ENCODE data around the gene SLU7.

Gene SLU7

GRCh38 chr5:160418561-160419457, at the start of gene SLU7:
Gene SLU7 (minus strand): TSS chr5:160419081. CDS start chr5:160415294, 3,787 bp downstream.
- H3K4me1 Mint-ChIP-seq (ENCODE audit: low read depth) = peaks cover 59% of the 10 kb centered on the region

GRCh38 chr5:160468363-160468975, 49.6 kb upstream of the SLU7 start:
- Mint-ChIP-seq H3K27ac (peak overlapping the region; percentile 100), H3K9me3 (no peaks in the 10 kb centered on the region), H3K4me1 (ENCODE audit: low read depth) (peaks cover 70% of the 10 kb centered on the region), H3K27me3 (ENCODE audit: low read depth) (no peaks in the 10 kb centered on the region), H3K4me3 (peak overlapping the region; percentile 100), H3K36me3 (ENCODE audit: low read depth) (peaks cover 41% of the 10 kb centered on the region)

More at GRCh38 chr5:160418561-160419457, at the start of gene SLU7:
- no peaks in the 10 kb centered on the region for H3K27me3 Mint-ChIP-seq (ENCODE audit: low read depth)
- H3K27ac Mint-ChIP-seq = peak within 1 kb of the TSS; percentile 97
- peak within 1 kb of the TSS; percentile 97 for H3K4me3 Mint-ChIP-seq
- peaks cover 15% of the 10 kb centered on the region for H3K36me3 Mint-ChIP-seq (ENCODE audit: low read depth)
- H3K9me3 Mint-ChIP-seq = no peaks in the 10 kb centered on the region

- Mint-ChIP-seq H3K27ac (peak overlapping the region; percentile 100), H3K9me3 (no peaks in the 10 kb centered on the region), H3K27me3 (ENCODE audit: low read depth) (no peaks in the 10 kb centered on the region), H3K4me3 (peak overlapping the region; percentile 100), H3K36me3 (ENCODE audit: low read depth) (peaks cover 35% of the 10 kb centered on the region), H3K4me1 (ENCODE audit: low read depth) (peaks cover 64% of the 10 kb centered on the region)
Measured at GRCh38 chr5:160467555-160468362, 48.9 kb upstream of the SLU7 start.

- peaks cover 63% of the 10 kb centered on the region for H3K4me1 Mint-ChIP-seq (ENCODE audit: low read depth)
- peak overlapping the region; percentile 100 for H3K27ac Mint-ChIP-seq
- peaks cover 30% of the 10 kb centered on the region for H3K36me3 Mint-ChIP-seq (ENCODE audit: low read depth)
- H3K9me3 Mint-ChIP-seq = no peaks in the 10 kb centered on the region
- no peaks in the 10 kb centered on the region for H3K27me3 Mint-ChIP-seq (ENCODE audit: low read depth)
- peak overlapping the region; percentile 100 for H3K4me3 Mint-ChIP-seq
Measured at GRCh38 chr5:160466889-160467554, 48.1 kb upstream of the SLU7 start.

GRCh38 chr5:160466116-160466515, 47.2 kb upstream of the SLU7 start:
- H3K27ac Mint-ChIP-seq = no peak overlapping the region
- H3K9me3 Mint-ChIP-seq = no peaks in the 10 kb centered on the region
- H3K4me3 Mint-ChIP-seq = no peak overlapping the region
- peaks cover 23% of the 10 kb centered on the region for H3K36me3 Mint-ChIP-seq (ENCODE audit: low read depth)
- no peaks in the 10 kb centered on the region for H3K27me3 Mint-ChIP-seq (ENCODE audit: low read depth)
- peaks cover 61% of the 10 kb centered on the region for H3K4me1 Mint-ChIP-seq (ENCODE audit: low read depth)

- Mint-ChIP-seq H3K36me3 (ENCODE audit: low read depth) (peaks cover 9% of the 10 kb centered on the region), H3K27me3 (ENCODE audit: low read depth) (no peaks in the 10 kb centered on the region), H3K4me1 (ENCODE audit: low read depth) (peaks cover 58% of the 10 kb centered on the region), H3K27ac (no peak overlapping the region), H3K4me3 (no peak overlapping the region), H3K9me3 (no peaks in the 10 kb centered on the region)
Measured at GRCh38 chr5:160464466-160464797, 45.6 kb upstream of the SLU7 start.

- no peak overlapping the region for H3K4me3 Mint-ChIP-seq
- H3K27ac Mint-ChIP-seq = peak overlapping the region; percentile 1
- H3K9me3 Mint-ChIP-seq = no peaks in the 10 kb centered on the region
- peaks cover 58% of the 10 kb centered on the region for H3K4me1 Mint-ChIP-seq (ENCODE audit: low read depth)
- H3K36me3 Mint-ChIP-seq (ENCODE audit: low read depth) = peaks cover 3% of the 10 kb centered on the region
- H3K27me3 Mint-ChIP-seq (ENCODE audit: low read depth) = no peaks in the 10 kb centered on the region
Measured at GRCh38 chr5:160463740-160464465, 45.0 kb upstream of the SLU7 start.

GRCh38 chr5:160463227-160463626, 44.3 kb upstream of the SLU7 start:
- Mint-ChIP-seq H3K27ac (no peak overlapping the region), H3K4me3 (no peak overlapping the region), H3K9me3 (no peaks in the 10 kb centered on the region), H3K36me3 (ENCODE audit: low read depth) (peaks cover 3% of the 10 kb centered on the region), H3K27me3 (ENCODE audit: low read depth) (no peaks in the 10 kb centered on the region), H3K4me1 (ENCODE audit: low read depth) (peaks cover 58% of the 10 kb centered on the region)

GRCh38 chr5:160462167-160462566, 43.3 kb upstream of the SLU7 start:
- Mint-ChIP-seq H3K4me1 (ENCODE audit: low read depth) (peaks cover 50% of the 10 kb centered on the region), H3K27ac (no peak overlapping the region), H3K9me3 (no peaks in the 10 kb centered on the region), H3K27me3 (ENCODE audit: low read depth) (no peaks in the 10 kb centered on the region), H3K4me3 (no peak overlapping the region), H3K36me3 (ENCODE audit: low read depth) (peaks cover 1% of the 10 kb centered on the region)

GRCh38 chr5:160461378-160461777, 42.5 kb upstream of the SLU7 start:
- Mint-ChIP-seq H3K4me1 (ENCODE audit: low read depth) (peaks cover 47% of the 10 kb centered on the region), H3K27ac (no peak overlapping the region), H3K4me3 (no peak overlapping the region), H3K27me3 (ENCODE audit: low read depth) (no peaks in the 10 kb centered on the region), H3K9me3 (no peaks in the 10 kb centered on the region), H3K36me3 (ENCODE audit: low read depth) (peaks cover 1% of the 10 kb centered on the region)

GRCh38 chr5:160460377-160461049, 41.6 kb upstream of the SLU7 start:
- no peaks in the 10 kb centered on the region for H3K27me3 Mint-ChIP-seq (ENCODE audit: low read depth)
- H3K36me3 Mint-ChIP-seq (ENCODE audit: low read depth) = peaks cover 1% of the 10 kb centered on the region
- H3K4me3 Mint-ChIP-seq = no peak overlapping the region
- no peak overlapping the region for H3K27ac Mint-ChIP-seq
- peaks cover 45% of the 10 kb centered on the region for H3K4me1 Mint-ChIP-seq (ENCODE audit: low read depth)
- H3K9me3 Mint-ChIP-seq = no peaks in the 10 kb centered on the region

- Mint-ChIP-seq H3K4me3 (no peak overlapping the region), H3K4me1 (ENCODE audit: low read depth) (peaks cover 35% of the 10 kb centered on the region), H3K36me3 (ENCODE audit: low read depth) (no peaks in the 10 kb centered on the region), H3K27me3 (ENCODE audit: low read depth) (no peaks in the 10 kb centered on the region), H3K27ac (no peak overlapping the region), H3K9me3 (no peaks in the 10 kb centered on the region)
Measured at GRCh38 chr5:160458806-160459800, 40.2 kb upstream of the SLU7 start.
